GM21423 (cell line): ENCODE measurements around the gene JAG2.

Source experiments
- ATAC-seq: cut with Tn5 transposase; IDR thresholded peaks from one replicate; pipeline ENCODE4 v1.9.1; 2021; ENCODE audit warnings: mild to moderate bottlenecking, moderate library complexity; ENCODE audit not compliant: unreplicated experiment

The JAG2 gene

DNA sequence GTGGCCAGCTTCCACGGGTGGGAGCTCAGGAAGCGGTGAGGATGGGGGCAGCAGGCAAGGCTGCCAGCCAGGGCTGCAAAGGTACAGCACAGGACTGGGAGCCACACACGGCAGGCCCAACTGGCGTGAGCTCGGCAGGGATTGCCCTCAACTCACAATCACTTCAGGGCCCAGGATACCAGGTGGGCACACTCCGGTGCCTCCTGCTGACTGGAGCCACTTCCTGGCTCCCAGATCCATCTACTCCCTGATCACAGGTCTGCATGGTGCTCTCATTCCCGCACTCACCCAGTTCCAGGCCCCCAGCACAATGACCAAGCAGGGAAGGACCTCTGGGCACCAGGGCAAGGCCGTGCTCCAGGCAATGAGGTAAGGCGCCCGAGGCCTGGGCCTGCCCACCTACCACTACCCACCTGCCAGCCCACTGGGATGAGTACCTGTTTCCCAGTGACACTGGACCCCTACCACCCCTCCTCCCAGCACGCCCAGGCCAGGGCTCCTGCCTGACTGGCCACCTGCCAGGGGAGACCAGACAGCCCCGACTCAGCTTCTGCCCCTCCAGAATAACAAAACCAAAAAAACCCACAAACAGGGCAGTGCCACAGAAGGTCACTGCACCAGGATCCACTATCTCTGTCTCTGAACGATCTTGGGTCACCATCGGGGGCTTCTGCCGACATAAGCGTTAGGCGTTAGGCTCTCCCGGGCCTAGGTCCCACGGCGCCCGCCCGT lies 1.8 kb downstream of the JAG2 start:
- no peak for ATAC-seq

- ATAC-seq: no peak
These were observed 2.7 kb downstream of the JAG2 start for GRCh38 chr14:105165761-105166485.

DNA sequence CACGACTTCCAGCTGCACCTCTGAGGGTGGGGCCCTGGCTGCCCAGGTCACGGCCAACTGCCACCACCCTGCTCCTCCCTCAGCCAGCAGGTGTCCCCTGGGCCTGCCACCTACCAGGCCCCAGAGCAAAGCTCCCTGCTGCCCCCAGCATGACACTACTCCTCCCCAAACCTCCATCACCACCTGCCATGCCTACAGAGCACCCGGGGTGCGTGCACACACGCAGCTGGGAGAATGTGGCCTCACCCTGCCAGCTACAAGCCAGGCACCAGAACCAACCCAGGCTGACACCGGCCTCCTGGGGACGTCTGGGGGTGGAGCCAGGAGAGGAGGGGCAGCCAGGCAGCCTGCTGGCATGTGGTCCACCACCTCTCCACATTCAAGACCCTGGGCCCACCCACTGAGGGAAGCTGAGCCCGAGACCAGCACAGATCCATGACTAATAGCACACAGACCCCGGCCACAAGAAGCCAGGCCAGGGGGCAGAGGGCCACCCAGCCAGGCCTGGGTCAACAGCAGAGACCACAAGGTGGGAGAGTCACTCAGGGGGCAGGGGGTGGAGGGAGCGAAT lies 3.4 kb downstream of the JAG2 start:
- no peak for ATAC-seq

- ATAC-seq: no peak
These were observed 5.4 kb downstream of the JAG2 start for GRCh38 chr14:105163040-105163742.

GRCh38 chr14:105162669-105162979 lies 6.0 kb downstream of the JAG2 start:
- ATAC-seq: no peak

- no peak for ATAC-seq
These were observed 6.5 kb downstream of the JAG2 start for GRCh38 chr14:105161964-105162668.

DNA sequence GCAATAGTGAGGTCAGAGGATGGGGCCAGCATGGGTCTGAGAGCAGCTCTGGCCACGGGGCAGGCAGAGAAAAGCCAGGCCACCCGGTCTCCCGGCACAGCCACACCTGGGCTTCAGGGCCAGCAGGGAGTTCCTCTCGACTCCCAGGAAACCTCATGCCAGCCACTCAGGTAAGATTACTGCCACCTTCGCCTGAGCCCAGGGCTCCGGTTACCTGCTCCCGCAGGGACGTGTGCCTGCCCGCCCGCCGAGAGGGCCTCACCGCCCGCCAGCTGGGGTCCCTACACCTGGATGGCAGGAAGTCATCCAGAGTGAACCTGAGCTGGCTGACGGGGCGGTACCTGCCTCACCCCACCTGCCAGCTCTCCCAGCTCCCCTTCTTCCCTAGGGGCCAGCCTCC lies 7.3 kb downstream of the JAG2 start:
- ATAC-seq: no peak

GRCh38 chr14:105160776-105161175 lies 7.8 kb downstream of the JAG2 start:
- ATAC-seq: no peak

DNA sequence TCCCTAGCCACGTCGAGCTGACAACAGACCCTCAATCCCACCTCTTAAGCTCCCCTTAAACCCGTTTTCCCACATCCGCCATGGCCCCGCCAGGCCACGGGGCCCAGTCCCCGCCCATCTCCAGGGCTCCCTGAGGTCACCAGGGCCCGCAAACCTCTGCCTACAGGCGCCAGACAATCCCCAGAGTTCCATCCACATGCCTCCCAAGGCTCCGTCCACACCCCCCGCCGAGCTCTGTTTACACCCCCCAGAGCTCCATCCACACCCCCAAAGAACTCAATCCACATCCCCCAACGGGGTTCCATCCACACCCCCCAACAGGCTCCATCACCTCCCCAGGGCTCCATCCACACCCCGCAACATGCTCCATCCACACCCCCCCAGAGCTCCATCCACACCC lies 9.2 kb downstream of the JAG2 start:
- ATAC-seq: no peak

DNA sequence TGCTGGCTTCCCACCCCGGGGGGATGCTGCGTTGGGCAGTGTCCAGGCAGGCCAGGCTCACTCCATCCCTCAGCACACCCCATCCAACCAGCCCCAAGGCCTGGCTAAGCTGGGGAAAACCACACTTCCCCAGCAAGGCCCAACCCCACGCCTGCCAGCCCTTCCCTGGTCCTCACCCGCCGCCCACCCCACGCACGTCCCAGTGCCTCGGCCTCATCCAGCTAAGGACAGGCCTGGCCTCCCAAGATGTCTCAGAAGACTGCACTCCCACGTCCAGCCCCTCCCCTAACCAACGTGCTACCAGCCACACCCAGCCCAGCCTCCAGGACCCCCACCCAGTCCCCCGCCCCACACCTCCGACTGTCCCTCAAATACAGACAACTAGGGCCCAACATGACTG lies 9.8 kb downstream of the JAG2 start:
- no peak for ATAC-seq

- no peak for ATAC-seq
These were observed 10.7 kb downstream of the JAG2 start for GRCh38 chr14:105157872-105158271.

- no peak for ATAC-seq
These were observed 11.9 kb downstream of the JAG2 start for GRCh38 chr14:105156414-105157375.

DNA sequence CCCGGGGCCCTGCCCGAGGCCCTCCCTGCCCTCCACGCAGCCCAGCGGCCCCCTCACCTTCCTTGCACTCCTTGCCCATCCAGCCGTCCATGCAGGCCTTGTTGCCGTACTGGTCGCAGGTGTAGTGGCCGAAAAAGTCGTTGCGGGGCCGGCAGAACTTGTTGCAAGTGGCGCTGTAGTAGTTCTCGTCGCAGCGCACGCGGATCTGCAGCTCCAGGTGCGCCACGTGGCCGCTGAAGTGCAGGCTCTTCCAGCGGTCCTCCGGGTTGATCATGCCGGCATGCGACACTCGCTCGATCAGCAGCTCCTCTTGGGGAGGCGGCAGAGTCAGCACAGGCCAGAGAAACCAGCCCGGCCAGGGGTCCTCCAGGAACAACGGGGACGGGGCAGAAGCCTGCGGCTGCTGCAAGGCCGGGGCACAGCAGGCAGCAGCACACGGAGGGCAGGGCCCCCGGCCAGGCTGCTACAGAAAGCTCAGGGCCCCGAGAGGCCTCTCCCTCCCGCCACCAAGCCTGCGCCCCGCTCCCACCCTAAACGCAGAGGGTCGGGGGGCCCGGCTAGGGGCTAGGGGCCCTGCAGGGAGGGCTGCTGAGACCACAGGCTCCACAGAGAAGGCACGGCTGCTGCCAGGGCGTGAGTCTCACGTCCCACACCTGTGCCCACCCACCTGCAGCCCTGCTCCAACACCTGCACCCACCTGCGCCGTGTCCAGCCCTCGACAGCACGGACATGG lies 12.7 kb downstream of the JAG2 start:
- no peak for ATAC-seq

GRCh38 chr14:105155071-105155651 lies 13.4 kb downstream of the JAG2 start:
- no peak for ATAC-seq

- no peak for ATAC-seq
These were observed 14.1 kb downstream of the JAG2 start for GRCh38 chr14:105154476-105154871.

- no peak for ATAC-seq
These were observed 14.7 kb downstream of the JAG2 start for GRCh38 chr14:105153739-105154475.

GRCh38 chr14:105153331-105153731 lies 15.2 kb downstream of the JAG2 start:
- ATAC-seq: no peak

DNA sequence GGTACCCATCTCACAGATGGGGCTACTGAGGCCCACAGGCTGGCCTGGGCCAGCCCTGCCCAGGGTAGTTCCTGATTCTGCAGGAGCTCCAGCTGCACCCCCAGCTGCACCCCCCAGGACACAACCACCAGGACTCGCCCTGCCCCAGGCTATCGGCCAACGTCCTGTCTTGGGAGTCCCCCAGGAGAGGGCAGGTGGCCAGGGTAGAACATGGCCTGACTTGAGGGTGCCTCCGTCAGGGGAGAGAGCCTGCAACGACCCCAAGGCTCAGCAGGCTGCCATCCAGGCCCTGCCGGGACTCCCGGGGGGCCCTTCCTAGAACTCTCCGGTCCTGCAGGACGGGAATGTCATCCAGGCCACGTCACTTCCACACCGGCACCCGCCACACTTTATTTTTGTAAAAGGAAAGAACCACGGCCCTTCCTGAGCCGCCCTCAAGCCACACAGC lies 15.8 kb downstream of the JAG2 start:
- ATAC-seq: no peak
